GM18499 (cell line): Measurements from ENCODE around the gene DECR2.
"Not testable (repeated sequence)": the region's sequence is repeated elsewhere in the genome, so short reads cannot be mapped to it uniquely, and the experiment has no call there.

Experiments used
- ATAC-seq: cut with Tn5 transposase; IDR thresholded peaks from one replicate; pipeline ENCODE4 v1.9.1; 2021; ENCODE audit warnings: moderate number of reproducible peaks; ENCODE audit not compliant: insufficient read depth, unreplicated experiment

The DECR2 gene

DNA sequence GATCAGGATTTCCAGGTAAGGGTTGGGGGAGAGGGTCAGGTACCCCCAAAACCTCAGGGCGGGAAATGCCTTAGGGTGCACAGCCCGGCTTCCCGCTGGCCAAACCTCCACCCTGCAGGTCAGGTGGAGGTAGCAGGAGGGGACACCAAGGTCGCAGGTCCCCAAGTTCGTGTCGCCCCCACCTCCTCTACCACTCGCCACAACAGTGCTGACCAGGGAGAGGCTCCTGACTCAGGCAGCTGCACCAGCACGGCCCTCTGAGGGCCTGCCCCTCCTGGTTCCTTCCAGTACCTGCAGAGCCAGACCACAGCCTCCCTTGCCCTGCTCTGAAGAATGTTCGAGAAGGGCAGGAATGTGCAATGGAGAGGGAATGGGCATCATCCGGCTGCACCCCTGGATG is 35.2 kb upstream of the DECR2 start:
- no peak for ATAC-seq

DNA sequence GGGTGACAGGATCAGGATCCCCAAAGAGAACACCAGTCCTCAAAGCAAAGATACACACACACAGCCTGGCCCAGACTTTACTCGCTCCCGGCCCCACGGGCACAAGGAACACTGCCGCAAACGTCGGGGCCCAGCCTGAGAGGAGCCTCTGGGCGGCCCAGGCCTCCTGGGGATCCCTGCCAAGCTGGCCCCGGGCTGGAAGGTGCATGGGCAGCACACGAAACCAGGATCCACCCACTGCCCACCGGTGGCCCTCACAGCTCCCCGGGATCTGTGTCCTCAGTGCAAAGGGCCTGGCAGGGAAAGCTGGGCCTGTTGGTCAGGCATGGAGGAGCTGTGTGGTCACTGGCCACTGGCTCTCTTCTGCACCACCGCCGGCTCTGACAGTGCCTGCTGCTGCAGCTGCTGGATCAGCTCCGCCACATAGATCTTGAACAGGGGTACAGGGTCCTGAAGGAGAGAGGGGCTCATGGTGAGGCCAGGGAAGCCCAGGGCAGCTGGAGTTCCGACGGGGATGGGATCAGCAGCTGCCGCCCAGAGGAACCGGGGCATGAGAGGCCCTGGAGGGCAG is 34.3 kb upstream of the DECR2 start:
- ATAC-seq: no peak

DNA sequence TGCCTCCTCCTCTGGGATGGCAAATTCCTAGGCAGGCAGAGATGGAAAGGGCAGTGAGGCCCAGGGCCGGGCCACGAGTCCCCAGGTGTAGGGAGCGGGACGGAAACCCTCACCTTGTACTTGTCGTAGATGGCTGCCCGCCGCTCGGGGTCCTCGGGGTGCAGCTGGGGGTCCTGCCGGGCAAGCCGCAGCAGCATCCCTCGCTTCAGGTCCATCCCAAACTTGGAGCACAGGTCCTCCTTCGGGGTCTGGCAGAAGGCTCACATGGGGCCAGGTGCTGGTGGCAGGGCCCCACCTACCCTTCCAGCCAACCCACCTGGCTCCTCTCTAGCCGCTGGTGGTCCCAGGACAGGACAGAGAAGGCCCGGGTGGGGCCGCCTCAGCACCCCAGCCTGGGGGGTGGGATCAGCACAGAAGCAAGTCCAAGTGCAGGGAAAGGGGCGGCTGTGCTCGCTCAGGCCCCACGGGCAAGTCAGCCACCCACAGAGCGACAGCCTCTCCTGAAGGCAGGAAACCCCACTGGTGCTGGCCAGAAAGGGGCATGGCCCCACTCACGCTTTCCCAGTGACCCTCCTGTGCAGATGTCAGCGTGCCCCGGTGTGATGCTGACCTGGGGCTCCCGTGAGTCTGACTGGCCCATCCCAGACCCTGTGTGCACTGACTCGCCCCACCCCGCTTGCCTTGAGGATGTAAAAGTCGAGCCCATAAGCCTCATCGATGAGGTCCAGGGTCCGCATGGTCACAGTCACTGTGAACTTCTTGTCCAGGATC is 33.1 kb upstream of the DECR2 start:
- ATAC-seq: no peak

DNA sequence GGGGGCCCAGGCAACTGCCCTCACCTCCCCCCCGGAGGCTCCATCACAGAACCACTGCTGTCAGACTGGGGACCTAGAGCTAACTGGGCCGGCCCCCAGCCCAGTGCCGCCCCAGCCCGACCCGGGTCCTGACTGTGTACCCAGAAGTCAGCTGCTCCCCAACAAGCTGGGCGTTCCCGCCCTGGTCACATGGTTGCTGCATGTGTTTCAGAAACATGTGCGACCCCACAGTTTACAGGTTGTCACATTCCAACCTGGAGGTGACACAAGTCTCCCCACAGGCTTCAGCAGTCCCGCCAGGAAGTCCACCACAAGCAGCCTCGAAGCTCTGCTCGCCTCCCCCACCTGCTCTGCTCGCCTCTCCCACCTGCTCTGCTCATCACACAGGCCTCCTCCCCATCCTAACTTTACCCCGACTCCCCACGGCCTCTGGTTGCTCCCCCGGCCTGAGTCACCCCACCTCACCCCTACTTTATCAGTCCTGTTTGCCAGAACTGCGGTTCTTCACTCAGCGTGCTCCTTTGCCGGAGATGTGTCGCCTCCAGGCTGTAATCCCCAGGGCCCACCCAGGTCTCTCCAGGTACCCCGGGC is 32.3 kb upstream of the DECR2 start:
- ATAC-seq: no peak

DNA sequence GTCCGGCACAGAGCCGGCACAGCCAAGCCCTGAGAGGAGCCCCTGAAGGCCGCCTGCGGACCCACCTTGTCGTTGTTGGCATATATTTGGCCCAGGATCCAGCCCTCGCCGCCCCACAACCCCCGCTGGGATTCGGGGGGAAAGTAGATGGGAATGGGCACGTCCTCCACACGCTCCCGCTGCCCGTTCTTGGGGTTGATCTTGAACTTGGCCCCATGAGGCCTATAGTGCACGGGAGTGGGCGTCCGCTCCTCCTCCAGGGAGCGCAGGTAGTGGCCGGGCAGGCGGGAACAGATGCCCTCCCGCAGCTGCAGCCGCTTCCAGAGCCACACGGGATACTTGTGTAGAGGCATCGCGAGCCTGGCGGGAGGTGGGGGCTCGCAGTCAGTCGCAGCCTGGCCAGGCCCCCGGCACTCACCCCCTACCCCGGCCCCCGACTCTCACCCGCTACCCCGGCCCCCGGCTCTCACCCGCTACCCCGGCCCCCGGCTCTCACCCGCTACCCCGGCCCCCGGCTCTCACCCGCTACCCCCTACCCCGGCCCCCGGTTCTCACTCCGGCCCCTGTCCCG is 31.7 kb upstream of the DECR2 start:
- no peak for ATAC-seq

DNA sequence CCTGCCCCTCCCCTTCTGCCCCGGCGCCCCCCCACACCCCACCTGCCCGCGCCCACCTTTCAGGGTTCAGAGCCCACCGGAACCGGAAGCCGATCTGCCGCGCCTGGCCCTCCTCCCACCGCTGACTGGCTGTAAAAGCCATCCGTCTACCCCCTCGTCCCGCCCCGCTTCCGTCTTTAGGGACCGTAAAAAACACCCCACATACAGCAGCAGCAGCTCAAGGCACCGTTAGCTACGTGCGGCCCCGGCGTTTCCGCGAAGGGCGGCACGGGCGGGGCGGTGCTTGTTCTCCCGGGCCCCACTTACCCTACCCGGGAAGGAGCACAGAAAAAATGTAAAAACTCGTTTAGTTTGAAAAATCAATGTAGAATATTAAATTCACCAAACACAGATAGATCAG is 31.2 kb upstream of the DECR2 start, which contains the start of gene MRPL28:
Gene MRPL28 (minus strand): TSS at position 96 of the 400 bp plus-strand sequence. CDS start 320 bp downstream, outside the sequence.
- no peak for ATAC-seq

DNA sequence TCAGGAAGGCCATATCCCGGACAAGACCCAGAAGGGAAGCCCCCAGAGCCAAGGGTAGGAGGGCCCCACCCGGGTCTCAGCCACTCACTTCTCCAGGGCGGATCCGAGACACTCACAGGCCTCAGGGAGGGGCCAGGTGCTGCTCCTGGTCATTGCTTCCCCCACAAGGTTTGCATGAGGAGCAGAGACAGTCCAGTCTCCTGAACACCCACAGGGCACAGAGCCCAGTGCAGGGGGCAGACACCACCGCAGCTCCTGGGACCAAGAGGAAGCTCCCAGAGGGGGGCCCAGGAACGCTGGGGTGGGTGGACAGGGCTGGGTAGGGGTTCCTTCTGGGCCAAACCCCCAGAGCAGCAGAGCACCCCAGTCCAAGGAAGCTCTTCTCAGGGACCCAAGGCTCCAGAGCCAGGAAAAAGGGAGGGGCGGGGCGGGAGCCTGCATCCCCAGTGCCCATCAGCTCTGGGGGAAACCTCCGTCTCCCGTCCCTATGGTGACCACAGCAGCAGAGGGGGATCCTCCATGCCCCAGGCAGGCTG is 30.6 kb upstream of the DECR2 start:
- no peak for ATAC-seq

DNA sequence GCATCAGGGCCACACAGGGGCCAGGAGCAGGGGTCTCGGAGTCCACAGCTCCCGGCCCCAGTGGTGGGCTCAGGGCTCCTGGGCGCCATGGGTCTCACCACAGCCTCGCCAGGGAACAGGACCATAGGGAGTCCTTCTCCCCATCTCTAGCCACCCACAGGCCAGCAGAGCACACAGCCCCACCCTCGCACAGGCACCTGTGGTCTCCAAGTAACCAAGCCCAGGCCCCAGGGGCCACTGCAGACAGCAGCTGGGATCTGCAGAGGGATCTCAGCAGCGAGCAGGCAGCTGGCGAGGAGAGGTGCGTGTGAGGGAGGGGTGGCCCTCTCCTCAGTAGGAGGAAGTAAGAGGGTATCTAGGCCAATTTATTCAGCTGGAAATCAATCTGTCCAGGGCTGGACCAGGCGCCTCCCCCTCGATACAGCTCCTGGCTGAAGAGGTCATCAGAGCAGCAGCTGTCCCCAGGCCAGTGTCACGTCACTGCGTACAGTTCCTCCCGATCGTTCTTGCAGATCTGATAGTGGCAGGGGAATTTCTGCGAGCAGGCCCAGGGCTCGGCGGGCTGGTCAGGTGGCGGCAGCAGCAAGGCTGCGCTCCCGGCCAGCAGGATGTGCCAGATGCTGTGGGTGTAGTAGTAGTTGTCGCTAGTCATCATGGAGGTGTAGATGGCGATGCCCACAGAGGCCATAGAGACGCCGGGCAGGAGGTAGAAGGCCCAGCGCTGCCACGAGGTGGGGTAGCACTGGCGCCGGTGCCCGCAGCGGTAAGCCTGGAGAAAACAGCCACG is 30.0 kb upstream of the DECR2 start:
- no peak for ATAC-seq

DNA sequence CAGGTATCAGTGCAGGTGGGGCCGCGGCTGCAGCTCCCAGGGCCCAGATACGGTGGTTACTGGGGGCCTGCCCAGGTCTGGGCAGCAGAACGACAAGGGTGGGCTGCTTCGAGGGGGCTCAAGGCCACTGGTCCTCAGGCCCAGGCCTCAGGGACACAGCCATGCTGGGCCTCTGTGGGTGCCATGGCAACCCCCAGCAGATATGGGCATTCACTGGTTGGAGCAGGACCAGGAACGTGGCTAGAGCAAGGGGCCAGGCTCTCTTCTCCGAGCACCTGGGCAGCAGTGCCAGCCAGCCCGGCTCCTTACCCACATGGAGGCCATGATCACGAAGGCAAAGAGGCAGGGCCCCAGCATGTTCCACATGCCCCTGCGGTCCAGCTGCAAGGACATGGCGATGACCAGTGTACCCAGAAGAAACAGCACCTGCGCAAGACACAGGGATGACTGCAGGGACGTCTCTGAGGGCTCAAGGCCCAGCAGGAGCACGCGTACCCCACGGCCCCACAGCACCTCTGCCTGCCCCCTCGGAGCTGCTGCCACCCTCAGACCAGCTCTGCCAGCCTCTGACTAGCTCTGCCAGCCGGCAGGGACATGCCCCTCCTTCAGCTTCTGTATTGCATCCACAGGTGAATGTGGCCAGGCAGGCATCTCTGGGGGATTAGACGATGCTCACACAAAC is 29.2 kb upstream of the DECR2 start:
- no peak for ATAC-seq

DNA sequence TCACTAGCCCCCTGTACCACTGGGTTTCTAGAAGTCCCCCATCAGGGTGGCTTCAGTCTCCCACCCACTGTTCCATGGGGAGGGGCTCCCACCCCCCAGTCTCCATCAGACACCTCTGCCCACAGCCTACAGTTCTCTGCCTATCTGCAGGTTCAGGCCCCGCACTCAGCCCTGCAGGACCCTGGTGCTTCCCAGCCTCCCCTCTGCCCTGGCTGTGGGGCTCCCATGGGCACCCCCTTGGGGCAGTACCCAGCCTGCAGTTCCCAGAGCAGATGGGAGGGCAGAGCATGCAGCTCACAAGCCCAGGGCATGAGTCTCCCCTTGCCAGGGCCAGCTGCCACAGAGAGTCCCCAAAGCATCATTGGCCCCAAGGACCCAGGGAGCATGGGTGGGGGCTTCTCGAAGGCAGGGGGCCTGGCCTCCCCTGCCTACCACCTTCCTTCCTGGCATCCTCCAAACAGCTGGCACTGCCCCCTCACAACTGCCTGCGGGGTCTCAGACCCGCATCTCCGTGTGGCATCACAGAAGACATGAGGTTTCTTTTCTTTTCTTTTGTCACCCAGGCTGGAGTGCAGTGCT is 28.6 kb upstream of the DECR2 start:
- no peak for ATAC-seq

DNA sequence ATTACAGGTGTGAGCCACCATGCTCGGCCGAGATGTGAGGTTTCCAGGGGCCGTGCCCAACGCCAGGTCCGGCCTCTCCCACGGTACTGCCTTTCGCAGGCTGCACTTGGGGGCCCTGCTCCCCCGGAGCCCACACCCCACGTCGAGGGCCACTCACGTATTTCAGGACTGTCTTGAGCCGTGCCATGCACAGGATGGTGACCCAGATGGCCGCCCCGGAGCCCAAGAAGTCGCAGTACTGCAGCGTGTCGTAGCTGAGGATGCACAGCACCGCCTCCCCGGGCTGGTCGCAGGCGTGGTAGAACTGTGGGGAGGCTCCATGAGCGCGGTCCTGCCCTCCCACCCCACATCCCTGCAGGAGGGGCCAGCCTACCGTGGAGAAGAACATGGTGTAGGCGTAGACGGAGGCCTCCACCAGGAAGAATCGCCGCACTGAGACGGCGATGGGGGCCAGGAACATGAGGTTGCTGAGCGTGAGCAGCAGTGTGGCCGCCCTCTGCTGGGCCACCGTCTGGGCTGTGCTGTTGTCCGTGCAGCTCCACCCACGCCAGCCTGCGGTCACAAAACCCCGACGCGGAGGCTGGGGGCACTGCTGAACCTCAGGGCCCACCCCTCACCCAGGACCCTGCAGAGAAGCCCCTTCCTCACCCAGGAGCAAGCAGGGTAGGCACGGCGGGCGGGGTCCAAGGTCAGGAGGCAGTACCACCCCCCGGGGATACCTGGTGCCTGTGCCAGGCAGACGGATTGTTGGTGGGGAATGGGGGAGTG is 27.7 kb upstream of the DECR2 start:
- ATAC-seq: no peak

DNA sequence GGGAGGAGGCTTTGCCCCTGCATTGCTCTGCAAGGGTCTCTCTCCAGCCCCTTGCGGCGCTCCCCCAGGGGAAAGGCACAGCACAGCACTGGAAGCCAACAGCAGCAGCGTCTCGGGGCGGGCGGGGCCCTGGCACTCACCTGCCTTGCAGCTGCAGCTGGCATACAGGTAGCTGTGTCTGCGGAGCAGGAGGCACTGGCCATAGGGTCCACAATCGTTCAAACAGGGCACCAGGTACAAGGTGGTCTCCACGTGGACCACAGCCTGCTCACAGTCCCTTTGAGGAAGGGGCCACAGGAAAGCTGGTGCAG is 27.1 kb upstream of the DECR2 start:
- no peak for ATAC-seq

DNA sequence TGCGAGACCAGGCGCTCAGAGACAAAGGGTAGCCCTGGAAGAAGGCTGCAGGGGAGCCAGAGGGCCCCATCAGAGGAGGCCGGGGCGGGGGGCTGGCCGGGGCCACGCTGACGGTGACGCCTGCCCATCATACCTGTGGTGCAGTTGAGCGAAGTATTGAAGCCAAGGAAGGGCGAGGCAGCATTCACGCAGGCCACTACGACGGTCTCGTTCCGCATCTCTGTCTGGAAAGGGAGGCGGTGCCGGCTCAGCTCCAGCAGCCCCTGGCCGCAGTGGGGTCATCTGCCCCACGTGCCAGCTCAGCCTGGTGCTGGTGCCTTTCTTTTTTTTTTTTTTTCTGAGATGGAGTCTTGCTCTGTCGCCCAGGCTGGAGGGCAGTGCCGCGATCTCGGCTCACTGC is 26.5 kb upstream of the DECR2 start:
- no peak for ATAC-seq

DNA sequence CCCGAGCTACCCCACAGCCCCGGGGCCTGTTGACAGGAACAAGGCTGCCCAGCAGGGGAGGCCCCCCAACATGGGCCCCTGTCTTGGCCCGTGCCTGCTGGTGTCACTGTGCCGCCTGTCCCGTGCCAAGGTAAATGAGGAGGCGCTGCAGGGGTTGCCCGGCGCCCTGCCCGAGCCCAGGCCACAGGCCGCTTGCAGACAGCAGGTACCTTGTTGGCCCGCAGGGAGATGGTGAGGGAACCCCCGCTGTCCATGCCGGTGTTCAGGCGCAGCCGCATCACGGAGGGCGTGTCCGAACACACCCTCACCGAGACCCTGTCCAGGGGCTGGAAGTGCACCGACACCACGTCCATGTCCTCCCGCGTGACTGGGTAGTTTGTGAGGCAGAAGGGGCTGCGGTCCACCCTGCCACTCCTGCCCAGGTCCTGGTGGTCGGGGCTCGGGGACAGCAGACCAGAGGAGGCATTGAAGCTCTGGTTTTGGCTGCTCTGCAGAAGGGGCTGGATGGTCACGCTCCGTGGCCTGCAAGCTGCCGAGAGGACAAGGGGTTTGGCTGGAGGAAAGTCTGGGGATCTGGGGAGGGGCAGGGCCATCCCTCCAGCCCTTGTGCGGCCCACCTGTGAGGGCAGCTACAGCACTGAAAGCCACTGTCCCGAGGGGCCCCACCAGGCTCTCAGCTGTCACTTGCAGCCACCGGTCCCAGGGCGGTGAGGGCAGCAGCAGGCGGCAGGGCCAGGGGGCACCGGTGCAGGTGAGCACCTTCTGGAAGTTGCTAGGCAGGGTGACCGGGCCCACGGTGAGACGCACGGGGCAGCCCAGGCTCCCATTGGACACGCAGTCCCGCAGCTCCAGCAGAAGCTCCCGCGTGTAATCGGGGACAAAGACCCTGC is 25.5 kb upstream of the DECR2 start:
- no peak for ATAC-seq

DNA sequence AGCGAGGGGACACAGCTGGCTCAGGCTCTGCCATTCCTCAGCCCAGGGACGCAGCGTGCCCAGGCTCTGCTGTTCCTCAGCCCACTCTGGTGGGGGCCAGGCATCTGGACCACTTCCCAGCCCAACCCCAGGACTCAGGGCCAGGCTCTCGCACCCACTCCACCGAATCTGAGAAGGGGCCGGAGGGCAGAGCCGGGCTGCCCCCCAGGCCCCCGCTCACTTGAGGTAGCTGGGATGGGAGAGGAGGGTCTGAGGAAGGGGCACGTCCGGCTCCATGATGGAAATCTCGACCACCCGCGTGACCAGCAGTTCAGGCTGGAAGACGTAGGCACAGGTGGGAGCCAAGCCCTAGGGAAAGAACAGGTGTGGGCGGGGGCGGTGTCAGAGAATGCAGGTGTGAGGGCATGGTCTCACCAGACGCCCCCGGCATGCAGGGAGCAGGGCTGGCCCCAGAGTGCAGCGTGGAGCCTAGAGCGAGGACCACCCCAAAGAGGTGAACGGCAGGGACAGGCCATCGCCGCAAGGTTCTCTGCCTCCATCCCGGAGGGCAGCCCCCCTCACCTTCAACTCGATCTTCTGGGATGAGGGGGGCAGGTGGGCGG is 24.8 kb upstream of the DECR2 start:
- ATAC-seq: no peak

DNA sequence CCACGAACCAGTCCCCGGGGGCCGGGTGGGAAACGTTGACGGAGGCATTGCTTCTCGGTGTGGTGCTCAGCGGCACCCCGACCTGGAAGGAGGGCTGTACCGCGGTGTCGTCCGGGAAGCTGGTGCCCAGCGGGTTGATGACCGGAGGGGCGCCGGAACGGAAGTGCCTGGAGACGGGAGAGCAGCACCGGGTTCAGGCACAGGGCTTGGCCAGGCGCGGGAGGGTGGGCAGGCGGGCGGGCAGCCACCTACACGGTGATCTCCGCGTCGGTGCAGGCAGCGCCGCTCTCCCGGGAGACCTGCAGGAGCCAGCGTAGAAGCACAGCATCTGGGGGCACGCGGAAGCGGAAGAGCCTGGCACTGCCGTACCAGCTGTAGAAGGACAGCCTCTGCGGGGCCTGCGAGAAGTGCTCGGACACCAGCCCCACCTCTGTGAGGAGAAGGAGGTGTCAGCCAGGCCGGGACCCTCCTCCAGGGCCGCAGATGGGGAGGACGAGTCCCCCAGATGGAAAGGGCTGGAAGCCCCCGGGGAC is 24.2 kb upstream of the DECR2 start:
- ATAC-seq: no peak

DNA sequence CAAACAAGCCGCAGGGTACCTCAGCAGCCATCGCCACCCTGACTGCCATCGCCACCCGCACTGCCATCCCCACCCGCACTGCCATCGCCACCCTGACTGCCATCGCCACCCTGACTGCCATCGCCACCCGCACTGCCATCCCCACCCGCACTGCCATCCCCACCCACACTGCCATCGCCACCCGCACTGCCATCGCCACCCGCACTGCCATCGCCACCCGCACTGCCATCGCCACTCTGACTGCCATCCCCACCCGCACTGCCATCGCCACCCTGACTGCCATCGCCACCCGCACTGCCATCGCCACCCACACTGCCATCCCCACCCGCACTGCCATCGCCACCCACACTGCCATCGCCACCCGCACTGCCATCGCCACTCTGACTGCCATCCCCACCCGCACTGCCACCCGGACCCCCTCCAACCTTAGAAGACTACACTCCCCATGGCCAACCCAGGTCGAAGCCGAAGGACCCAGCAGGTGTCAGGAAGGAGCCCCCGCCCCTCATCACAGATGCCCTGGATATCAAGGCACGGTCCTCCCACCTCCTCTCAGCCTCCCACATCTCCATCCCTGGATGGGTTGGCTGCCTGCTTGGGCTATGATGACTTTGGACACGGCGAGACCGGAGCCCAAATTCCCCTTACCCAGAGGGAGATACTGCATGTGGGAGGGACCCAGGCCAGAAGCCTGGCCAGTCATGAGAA is 23.4 kb upstream of the DECR2 start:
- not testable (repeated sequence) for ATAC-seq
